Right forelimb (tissue), 1 donor: ENCODE results near the gene GPC4.
"Not testable (repeated sequence)": the region's sequence is repeated elsewhere in the genome, so short reads cannot be mapped to it uniquely, and the experiment has no call there.

ENCODE experiments used
- DNase-seq: peaks from one replicate; pipeline ENCODE4 v3.0.0-alpha.2; 2018

GPC4 gene

GRCh38 chrX:133300591-133300990, 114.7 kb downstream of the GPC4 start:
- DNase-seq = no peak

DNA sequence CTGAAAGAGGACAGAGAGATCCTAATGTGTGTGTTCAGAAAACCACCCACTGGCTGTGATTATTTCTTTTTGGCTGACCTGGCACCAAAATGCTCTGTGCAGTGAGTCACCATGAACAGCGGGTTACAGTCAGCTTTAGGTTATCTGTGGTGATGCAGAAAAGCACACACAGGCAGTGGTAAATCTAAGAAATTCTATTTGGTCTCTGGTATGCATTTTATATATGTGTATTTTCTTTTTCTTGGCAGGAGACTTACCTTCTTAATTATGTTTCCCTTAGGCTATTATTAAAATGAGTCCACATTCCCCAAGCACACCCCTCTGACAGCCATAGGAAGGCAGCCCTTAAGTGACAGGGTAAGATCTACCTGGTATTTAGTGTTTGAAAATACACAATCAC, 118.0 kb downstream of the GPC4 start:
- no peak for DNase-seq

- DNase-seq = no peak
Measured at GRCh38 chrX:133294126-133294525, 121.2 kb downstream of the GPC4 start.

DNA sequence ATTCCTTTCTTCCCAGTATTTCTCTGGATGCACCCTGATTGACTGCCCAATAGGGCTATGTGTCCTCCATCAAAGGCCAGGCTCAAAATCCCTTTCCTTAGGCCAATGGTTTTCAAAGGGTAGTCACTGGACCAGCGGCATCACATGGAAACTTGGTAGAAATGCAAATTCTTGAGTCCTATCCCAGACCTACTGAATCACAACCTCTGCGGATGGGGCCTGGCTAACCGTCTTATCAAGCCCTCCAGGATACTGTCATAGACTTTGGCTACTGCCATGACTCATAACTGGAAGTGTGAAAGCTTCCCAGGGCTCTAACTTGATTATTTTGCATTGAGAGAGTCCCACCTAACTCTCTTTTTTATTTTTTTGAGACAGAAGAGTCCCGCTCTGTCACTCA, 125.2 kb downstream of the GPC4 start:
- no peak for DNase-seq

DNA sequence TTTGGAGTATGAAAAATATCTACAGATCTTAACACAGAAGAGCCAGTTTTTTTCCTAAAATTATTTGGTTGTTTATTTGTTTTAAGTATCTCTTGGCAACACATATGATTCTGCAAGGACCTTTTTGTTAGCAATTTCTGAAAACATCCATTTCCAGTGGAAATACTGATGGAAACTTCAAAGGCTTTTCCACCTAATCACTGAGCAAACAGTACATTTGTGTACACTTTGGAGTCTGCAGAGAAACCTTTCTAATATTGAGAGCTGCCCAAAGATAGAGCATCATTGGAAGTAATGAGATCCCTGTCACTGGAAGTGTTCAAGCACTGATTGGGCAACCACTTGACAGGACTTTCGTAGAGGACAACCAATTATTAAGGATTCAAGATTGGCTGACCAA, 127.4 kb downstream of the GPC4 start:
- DNase-seq = no peak

- DNase-seq = no peak
Measured at GRCh38 chrX:133285341-133285740, 129.9 kb downstream of the GPC4 start.

GRCh38 chrX:133279112-133279730, 136.1 kb downstream of the GPC4 start:
- not testable (repeated sequence) for DNase-seq

DNA sequence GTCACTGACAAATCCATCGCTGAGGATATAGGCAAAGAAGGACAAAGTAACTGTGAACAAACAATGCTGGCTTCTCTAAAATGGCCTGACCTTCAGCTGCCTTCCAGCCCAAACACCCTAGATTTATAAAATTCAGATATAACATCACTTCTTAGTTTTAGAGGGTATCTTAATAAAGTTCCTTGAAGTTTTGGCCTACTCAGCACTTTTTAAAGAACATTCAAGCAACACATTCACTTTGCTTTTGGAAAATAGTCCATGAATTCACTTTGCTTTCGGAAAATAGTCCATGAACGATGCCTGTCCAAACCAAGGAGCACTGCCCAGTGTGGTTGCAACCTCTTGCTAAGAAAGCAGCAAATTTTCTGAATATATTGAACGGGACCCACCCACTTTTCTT, 142.1 kb downstream of the GPC4 start:
- no peak for DNase-seq

GRCh38 chrX:133269168-133269567, 146.1 kb downstream of the GPC4 start:
- no peak for DNase-seq

DNA sequence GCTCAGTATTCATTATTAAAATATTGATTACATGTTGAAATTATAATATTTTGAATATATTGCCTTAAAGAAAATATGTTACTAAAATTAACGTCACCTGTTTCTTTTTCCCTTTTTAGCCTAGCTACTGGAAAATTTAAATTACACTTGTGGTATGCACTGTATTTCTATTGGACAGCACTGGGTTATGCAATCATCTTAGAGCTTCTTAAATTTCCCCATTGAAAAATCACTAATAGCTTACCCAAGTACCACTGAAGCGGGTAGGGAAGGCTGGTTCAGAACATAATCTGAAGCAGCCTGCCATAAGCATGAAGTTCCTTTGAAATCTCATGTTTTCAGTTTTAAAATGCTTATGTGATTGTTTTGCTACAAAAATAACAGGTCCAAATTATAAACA, 147.7 kb downstream of the GPC4 start:
- DNase-seq = no peak

DNA sequence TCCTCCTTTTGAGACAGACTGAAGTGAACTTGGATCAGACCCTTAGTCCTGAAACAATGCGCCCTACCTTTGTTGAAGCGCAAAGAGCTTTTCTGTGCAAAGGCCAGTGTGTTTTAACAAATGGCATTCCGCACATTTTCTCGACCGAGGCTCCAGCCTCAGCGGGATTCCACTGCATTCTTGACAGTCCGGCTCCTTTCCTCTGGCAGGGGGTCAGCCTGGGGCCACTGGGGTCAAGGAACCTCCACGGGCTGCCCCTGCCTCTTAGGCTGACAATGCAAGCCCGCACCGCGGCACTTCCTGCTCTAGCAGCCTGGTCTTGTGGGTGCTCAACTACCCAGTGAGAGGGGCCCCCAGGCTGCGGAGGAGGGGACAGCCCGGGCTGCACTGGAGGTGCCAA, 150.0 kb downstream of the GPC4 start:
- no peak for DNase-seq

- DNase-seq = no peak
Measured at GRCh38 chrX:133258481-133258880, 156.8 kb downstream of the GPC4 start.

DNA sequence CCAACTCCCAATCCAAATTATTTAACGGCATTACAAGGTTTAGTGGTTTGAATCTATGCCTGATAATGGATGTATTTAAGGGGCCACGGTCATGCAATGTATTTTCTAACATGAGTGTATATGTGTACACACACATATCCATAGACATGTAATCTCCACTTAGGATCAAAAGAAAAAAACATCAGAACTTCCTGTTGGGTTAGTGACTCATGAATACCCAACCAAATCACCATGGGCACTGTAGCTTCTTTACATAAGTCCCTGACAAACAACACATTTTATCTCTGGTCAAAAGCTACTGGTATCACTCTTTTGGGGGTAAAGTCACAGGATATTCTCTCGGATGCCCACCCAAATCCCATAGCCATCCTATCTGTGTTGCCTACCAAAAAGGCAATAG, 160.6 kb downstream of the GPC4 start:
- no peak for DNase-seq

- no peak for DNase-seq
Measured at GRCh38 chrX:133251204-133251603, 164.1 kb downstream of the GPC4 start.

GRCh38 chrX:133250184-133251100, 164.8 kb downstream of the GPC4 start:
- no peak for DNase-seq
